Left hindlimb (tissue), 1 donor: ENCODE results near the gene GIMAP6.
"Not testable (repeated sequence)": the region's sequence is repeated elsewhere in the genome, so short reads cannot be mapped to it uniquely, and the experiment has no call there.

ENCODE experiments used
- DNase-seq: peaks from one replicate; pipeline ENCODE4 v3.0.0-alpha.2; 2018

The GIMAP6 gene

GRCh38 chr7:150642926-150643325 lies 10.7 kb upstream of the GIMAP6 start:
- no peak for DNase-seq

GRCh38 chr7:150641854-150642253 lies 9.7 kb upstream of the GIMAP6 start:
- no peak for DNase-seq

- no peak for DNase-seq
Measured at GRCh38 chr7:150633926-150634325, 1.7 kb upstream of the GIMAP6 start.

GRCh38 chr7:150631084-150631826 lies 930 bp downstream of the GIMAP6 start:
- DNase-seq, result no peak

- no peak for DNase-seq
Measured at GRCh38 chr7:150629347-150629746, 2.8 kb downstream of the GIMAP6 start.

GRCh38 chr7:150627959-150628358 lies 4.2 kb downstream of the GIMAP6 start:
- DNase-seq, result no peak

GRCh38 chr7:150626696-150627095 lies 5.5 kb downstream of the GIMAP6 start:
- no peak for DNase-seq

GRCh38 chr7:150621376-150621775 lies 10.8 kb downstream of the GIMAP6 start:
- no peak for DNase-seq

GRCh38 chr7:150620617-150621371 lies 11.4 kb downstream of the GIMAP6 start:
- DNase-seq, result no peak

- DNase-seq, result no peak
Measured at GRCh38 chr7:150620061-150620460, 12.1 kb downstream of the GIMAP6 start.

- not testable (repeated sequence) for DNase-seq
Measured at GRCh38 chr7:150615221-150615755, 16.9 kb downstream of the GIMAP6 start.

GRCh38 chr7:150614426-150614825 lies 17.8 kb downstream of the GIMAP6 start:
- not testable (repeated sequence) for DNase-seq

- DNase-seq, result no peak
Measured at GRCh38 chr7:150613880-150614279, 18.3 kb downstream of the GIMAP6 start.

GRCh38 chr7:150612925-150613324 lies 19.3 kb downstream of the GIMAP6 start:
- no peak for DNase-seq

GRCh38 chr7:150610233-150610632 lies 22.0 kb downstream of the GIMAP6 start:
- DNase-seq, result no peak

- DNase-seq, result not testable (repeated sequence)
Measured at GRCh38 chr7:150603600-150603999, 28.6 kb downstream of the GIMAP6 start.

- DNase-seq, result no peak
Measured at GRCh38 chr7:150595361-150595760, 36.8 kb downstream of the GIMAP6 start.

GRCh38 chr7:150594805-150595204 lies 37.4 kb downstream of the GIMAP6 start:
- no peak for DNase-seq

- DNase-seq, result no peak
Measured at GRCh38 chr7:150587551-150587950, 44.6 kb downstream of the GIMAP6 start.

- DNase-seq, result no peak
Measured at GRCh38 chr7:150586785-150587152, 45.4 kb downstream of the GIMAP6 start.

GRCh38 chr7:150586068-150586784 lies 46.0 kb downstream of the GIMAP6 start:
- DNase-seq, result no peak

GRCh38 chr7:150585199-150585598 lies 47.0 kb downstream of the GIMAP6 start:
- no peak for DNase-seq

- DNase-seq, result no peak
Measured at GRCh38 chr7:150580638-150581394, 51.4 kb downstream of the GIMAP6 start.
